ENCODE results near the gene WAPL. TPM values are rescaled to one million over a fixed set of nuclear protein-coding genes. Genes with fewer than 3 reads are reported as not detected.

Gene WAPL
- total RNA-seq, 1 donor from 2014 or later, result 29.7 TPM

DNA sequence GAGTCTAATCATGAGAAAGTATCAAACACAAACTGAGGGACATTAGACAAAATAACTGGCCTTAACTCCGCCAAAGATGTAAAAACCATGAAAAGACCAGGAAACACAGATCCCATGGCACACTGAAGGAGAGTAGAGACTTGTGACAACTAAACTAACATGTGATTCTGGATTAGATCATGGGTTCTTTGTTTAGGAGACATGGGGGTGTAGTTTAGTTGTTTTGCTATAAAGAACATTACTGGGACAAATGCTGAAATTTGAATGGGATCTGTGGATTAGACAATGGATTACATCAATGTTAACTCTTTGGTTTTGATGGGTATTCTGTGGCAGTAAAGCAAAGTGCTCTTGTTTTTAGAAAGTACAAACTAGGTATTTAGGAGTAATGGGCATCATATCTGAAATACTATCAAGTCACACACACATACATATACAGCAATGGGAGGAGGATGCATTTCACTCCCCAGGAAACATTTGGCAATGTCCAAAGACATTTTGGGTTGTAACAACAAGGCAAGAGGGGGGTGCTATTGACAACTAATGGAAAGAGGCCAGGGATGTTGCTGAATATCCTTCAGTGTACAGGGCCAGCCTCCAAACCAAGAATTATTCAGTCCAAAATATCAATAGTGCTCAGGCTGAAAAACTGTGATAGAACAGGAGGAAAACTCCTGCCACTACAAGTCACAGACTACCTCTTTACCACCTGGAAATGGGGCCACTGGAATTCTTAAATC lies 32.4 kb downstream of the WAPL start:
- TF ChIP-seq, protein P1, sequence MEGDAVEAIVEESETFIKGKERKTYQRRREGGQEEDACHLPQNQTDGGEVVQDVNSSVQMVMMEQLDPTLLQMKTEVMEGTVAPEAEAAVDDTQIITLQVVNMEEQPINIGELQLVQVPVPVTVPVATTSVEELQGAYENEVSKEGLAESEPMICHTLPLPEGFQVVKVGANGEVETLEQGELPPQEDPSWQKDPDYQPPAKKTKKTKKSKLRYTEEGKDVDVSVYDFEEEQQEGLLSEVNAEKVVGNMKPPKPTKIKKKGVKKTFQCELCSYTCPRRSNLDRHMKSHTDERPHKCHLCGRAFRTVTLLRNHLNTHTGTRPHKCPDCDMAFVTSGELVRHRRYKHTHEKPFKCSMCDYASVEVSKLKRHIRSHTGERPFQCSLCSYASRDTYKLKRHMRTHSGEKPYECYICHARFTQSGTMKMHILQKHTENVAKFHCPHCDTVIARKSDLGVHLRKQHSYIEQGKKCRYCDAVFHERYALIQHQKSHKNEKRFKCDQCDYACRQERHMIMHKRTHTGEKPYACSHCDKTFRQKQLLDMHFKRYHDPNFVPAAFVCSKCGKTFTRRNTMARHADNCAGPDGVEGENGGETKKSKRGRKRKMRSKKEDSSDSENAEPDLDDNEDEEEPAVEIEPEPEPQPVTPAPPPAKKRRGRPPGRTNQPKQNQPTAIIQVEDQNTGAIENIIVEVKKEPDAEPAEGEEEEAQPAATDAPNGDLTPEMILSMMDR (IDR thresholded peaks at IDR 0.05; ENCODE audit: insufficient read depth, low read length, poor library complexity, severe bottlenecking), result no peak
- no peaks in the 10 kb centered on the region for H3K36me3 ChIP-seq (ENCODE audit: control insufficient read depth, insufficient read depth, low read length)

DNA sequence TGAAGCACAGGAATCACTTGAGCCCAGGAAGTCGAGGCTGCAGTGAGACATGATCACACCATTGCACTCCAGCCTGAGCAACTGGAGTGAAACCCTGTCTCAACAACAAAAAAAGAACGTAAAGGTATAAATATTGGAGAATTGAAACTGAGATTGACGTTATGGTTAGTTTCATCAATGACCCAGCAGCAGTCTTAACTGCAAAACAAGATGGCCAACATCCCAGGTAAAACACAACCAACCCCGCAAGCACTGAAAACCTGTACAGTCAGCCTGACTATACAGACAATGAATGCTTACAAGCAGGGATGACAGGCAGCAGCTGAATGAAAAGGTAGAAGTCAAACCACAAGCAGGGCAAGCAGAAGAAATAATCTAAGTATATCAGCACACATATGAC lies 34.7 kb downstream of the WAPL start:
- H3K36me3 ChIP-seq (ENCODE audit: control insufficient read depth, insufficient read depth, low read length), result no peaks in the 10 kb centered on the region

More for the DNA sequence above, 32.4 kb downstream of the WAPL start:
- Histone ChIP-seq H3K4me3 (ENCODE audit: low read depth, low read length) (no peak overlapping the region), H3K27me3 (ENCODE audit: control insufficient read depth, insufficient read depth, low read length) (no peaks in the 10 kb centered on the region)
- DNase-seq (ENCODE audit: low read depth), result no peak

DNA sequence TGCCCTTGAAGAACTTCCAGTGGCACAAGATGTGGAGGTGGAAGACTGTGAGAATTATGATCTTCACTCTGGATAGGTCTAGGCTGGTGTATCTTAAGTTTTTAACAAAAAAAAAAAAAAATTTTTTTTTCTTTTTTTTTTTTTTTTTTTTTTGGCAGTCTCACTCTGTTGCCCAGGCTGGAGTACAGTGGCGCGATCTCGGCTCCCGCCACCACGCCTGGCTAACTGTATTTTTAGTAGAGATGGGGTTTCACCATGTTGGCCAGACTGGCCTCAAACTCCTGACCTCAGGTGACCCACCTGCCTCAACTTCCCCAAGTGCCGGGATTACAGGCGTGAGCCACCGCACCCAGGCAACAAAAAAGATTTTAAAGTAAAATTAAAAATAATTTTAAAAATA lies 37.9 kb downstream of the WAPL start:
- H3K36me3 ChIP-seq (ENCODE audit: control insufficient read depth, insufficient read depth, low read length), result no peaks in the 10 kb centered on the region

More for the DNA sequence above, 34.7 kb downstream of the WAPL start:
- DNase-seq (ENCODE audit: low read depth), result no peak
- TF ChIP-seq, protein P1 (IDR thresholded peaks at IDR 0.05; ENCODE audit: insufficient read depth, low read length, poor library complexity, severe bottlenecking), result no peak
- Histone ChIP-seq H3K4me3 (ENCODE audit: low read depth, low read length) (no peak overlapping the region), H3K27me3 (ENCODE audit: control insufficient read depth, insufficient read depth, low read length) (no peaks in the 10 kb centered on the region)

DNA sequence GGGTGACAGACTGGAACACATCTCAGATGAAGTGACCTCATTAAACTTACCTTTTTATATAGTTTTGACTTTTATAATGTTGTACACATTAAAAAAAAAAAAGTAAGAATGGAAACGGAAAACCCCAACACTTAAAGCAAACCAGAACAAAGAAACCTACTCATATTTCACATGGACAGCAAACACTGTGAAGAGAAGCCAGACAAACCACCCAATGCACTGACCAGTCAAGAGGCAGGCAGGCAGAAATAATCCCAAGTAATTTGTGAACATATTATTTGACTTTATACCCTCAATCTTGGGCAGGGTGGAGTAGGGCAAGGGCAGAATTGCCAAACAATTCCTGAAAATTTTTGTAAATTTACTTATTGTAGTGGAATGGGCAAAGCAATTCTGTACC lies 39.8 kb downstream of the WAPL start:
- Histone ChIP-seq H3K4me3 (ENCODE audit: low read depth, low read length) (no peak overlapping the region), H3K27me3 (ENCODE audit: control insufficient read depth, insufficient read depth, low read length) (no peaks in the 10 kb centered on the region), H3K36me3 (ENCODE audit: control insufficient read depth, insufficient read depth, low read length) (no peaks in the 10 kb centered on the region)
- peak; percentile 14 for DNase-seq (ENCODE audit: low read depth)
- TF ChIP-seq, protein P1 (IDR thresholded peaks at IDR 0.05; ENCODE audit: insufficient read depth, low read length, poor library complexity, severe bottlenecking), result no peak

More for the DNA sequence above, 37.9 kb downstream of the WAPL start:
- no peak for DNase-seq (ENCODE audit: low read depth)
- TF ChIP-seq, protein P1 (IDR thresholded peaks at IDR 0.05; ENCODE audit: insufficient read depth, low read length, poor library complexity, severe bottlenecking), result no peak
- Histone ChIP-seq H3K4me3 (ENCODE audit: low read depth, low read length) (no peak overlapping the region), H3K27me3 (ENCODE audit: control insufficient read depth, insufficient read depth, low read length) (no peaks in the 10 kb centered on the region)

DNA sequence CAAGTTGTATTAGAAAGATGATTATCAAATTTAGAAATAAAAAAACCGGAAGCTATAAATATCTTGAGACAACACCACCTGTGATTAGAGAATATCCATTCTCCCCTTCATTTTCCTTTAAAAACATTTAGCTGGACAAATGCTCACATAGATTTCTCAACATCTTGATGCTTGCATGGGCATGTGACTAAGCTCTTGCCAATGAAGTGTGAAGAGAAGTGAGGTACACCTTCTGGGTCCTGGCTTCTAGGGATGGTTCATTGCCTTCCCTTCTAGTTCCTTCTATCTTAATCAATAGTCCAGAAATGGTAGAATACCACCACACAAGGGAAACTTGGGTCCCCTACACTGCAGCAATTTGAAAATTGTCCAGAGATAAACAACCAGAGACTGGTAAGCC lies 41.0 kb downstream of the WAPL start:
- peak; percentile 29 for DNase-seq (ENCODE audit: low read depth)

More for the DNA sequence above, 41.0 kb downstream of the WAPL start:
- no peak overlapping the region for H3K4me3 ChIP-seq (ENCODE audit: low read depth, low read length)
- no peaks in the 10 kb centered on the region for H3K36me3 ChIP-seq (ENCODE audit: control insufficient read depth, insufficient read depth, low read length)
- TF ChIP-seq, protein P1 (IDR thresholded peaks at IDR 0.05; ENCODE audit: insufficient read depth, low read length, poor library complexity, severe bottlenecking), result no peak
- H3K27me3 ChIP-seq (ENCODE audit: control insufficient read depth, insufficient read depth, low read length), result no peaks in the 10 kb centered on the region
